Activated CD8-positive, alpha-beta T cell treated with anti-CD3 and anti-CD28 coated beads for 36 hours (primary cell): Measurements from ENCODE around the gene RDX. TPM values are rescaled to one million over a fixed set of nuclear protein-coding genes. Genes with fewer than 3 reads are reported as not detected.

Experiments
- ATAC-seq: fragments of 200-7000 bp; cut with Tn5 transposase; one replicate; pipeline ENCODE4 v1.10.0; 2021; ENCODE audit warnings: mild to moderate bottlenecking, moderate library complexity
- CTCF ChIA-PET: fragments of 350-600 bp; sonication (Branson Sonifier 250); formaldehyde crosslinking; loops from one replicate; lab custom pipeline; 2021; ENCODE audit warnings: antibody characterized with exemption; lab: Charles Lee
- POLR2A ChIA-PET: fragments of 350-600 bp; sonication (Branson Sonifier 250); formaldehyde crosslinking; loops from one replicate; lab custom pipeline; 2021; ENCODE audit warnings: antibody characterized with exemption; lab: Charles Lee
- DNase-seq: peaks from one replicate; pipeline ENCODE4 v3.0.0-alpha.2; 2020
- H3K27ac Mint-ChIP-seq: one replicate; pipeline ENCODE4 v1.8.0; 2021; ENCODE audit warnings: mild to moderate bottlenecking, mixed read lengths
- H3K27me3 Mint-ChIP-seq: one replicate; pipeline ENCODE4 v1.8.0; 2021; ENCODE audit warnings: mixed read lengths
- H3K36me3 Mint-ChIP-seq: one replicate; pipeline ENCODE4 v1.8.0; 2021; ENCODE audit warnings: low read depth, mixed read lengths
- H3K4me1 Mint-ChIP-seq: one replicate; pipeline ENCODE4 v1.8.0; 2021; ENCODE audit warnings: low read depth, mixed read lengths
- H3K4me3 Mint-ChIP-seq: one replicate; pipeline ENCODE4 v1.8.0; 2021; ENCODE audit warnings: mild to moderate bottlenecking, moderate library complexity, mixed read lengths
- H3K9me3 Mint-ChIP-seq: one replicate; pipeline ENCODE4 v1.8.0; 2021; ENCODE audit warnings: mixed read lengths
- intact Hi-C: fragments of 100-400 bp; cut with micrococcal nuclease; formaldehyde crosslinking; loops from one replicate; pipeline ENCODE4 v1.10.0; 2022
- total RNA-seq, 2 experiments: library from RNA; stranded (reverse); gene quantifications; one replicate each; pipeline ENCODE4 v1.2.3, GENCODE V29; 2021
- TF ChIP-seq, protein P1 (sequence below): fragments of 200-600 bp; IDR thresholded peaks from one replicate; pipeline ENCODE4 v1.8.0; 2022; ENCODE audit warnings: antibody characterized with exemption, mild to moderate bottlenecking

Gene RDX
- total RNA-seq, 2 experiments from 2014 or later = 37.8 to 41.2 TPM

DNA sequence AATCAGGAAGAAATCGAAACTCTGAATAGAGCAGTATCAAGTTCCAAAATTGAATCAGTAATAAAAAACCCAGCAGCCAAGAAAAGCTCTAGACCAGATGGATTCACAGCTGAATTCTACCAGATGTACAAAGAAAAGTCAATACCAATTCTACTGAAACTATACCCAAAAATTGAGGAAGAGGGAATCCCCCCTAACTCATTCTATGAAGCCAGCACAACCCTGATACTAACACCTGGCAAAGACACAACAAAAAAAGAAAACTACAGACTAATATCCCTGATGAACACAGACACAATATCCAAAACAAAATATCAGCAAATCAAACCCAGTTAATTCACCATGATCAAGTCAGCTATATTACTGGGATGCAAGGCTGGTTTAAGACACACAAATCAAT, 105.5 kb downstream of the RDX start:
- Mint-ChIP-seq H3K4me1 (peaks cover 10% of the 10 kb centered on the region), H3K27ac (no peak overlapping the region), H3K4me3 (no peak overlapping the region), H3K27me3 (peaks cover 7% of the 10 kb centered on the region), H3K9me3 (peaks cover 4% of the 10 kb centered on the region), H3K36me3 (no peaks in the 10 kb centered on the region)
- no peak for ATAC-seq
- POLR2A ChIA-PET = no interaction called here
- no peak for DNase-seq
- intact Hi-C loops = no loop called here
- TF ChIP-seq, protein P1, sequence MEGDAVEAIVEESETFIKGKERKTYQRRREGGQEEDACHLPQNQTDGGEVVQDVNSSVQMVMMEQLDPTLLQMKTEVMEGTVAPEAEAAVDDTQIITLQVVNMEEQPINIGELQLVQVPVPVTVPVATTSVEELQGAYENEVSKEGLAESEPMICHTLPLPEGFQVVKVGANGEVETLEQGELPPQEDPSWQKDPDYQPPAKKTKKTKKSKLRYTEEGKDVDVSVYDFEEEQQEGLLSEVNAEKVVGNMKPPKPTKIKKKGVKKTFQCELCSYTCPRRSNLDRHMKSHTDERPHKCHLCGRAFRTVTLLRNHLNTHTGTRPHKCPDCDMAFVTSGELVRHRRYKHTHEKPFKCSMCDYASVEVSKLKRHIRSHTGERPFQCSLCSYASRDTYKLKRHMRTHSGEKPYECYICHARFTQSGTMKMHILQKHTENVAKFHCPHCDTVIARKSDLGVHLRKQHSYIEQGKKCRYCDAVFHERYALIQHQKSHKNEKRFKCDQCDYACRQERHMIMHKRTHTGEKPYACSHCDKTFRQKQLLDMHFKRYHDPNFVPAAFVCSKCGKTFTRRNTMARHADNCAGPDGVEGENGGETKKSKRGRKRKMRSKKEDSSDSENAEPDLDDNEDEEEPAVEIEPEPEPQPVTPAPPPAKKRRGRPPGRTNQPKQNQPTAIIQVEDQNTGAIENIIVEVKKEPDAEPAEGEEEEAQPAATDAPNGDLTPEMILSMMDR = no peak
- CTCF ChIA-PET = interaction anchor here (1.1 to 2.3 kb wide), 2 partner anchors 10 to 18 kb away, joined by 3 to 10 read pairs; no protein-coding TSS in a partner anchor

DNA sequence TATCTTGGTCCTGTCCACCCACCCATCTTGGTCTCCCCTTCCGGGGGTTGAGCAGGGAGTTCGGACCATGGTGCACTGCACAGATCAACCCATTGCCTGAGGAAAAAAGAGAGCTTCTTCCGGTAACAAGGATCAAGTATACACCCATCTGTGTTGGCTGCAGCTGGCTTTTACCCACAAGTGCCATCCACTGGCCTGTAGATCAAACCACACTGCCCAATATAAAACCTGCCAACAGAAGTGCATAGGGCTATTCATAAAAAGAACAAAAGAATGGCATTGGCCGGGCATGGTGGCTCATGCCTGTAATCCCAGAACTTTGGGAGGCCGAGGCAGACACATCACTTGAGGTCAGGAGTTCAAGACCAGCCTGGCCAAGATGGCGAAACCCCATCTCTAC, 108.7 kb downstream of the RDX start:
- ATAC-seq = no peak
- no peaks in the 10 kb centered on the region for H3K36me3 Mint-ChIP-seq
- TF ChIP-seq, protein P1 = no peak
- peaks cover 7% of the 10 kb centered on the region for H3K27me3 Mint-ChIP-seq
- no peak overlapping the region for H3K27ac Mint-ChIP-seq
- POLR2A ChIA-PET = no interaction called here
- intact Hi-C loops = no loop called here
- H3K4me1 Mint-ChIP-seq = peaks cover 6% of the 10 kb centered on the region
- no peak overlapping the region for H3K4me3 Mint-ChIP-seq
- H3K9me3 Mint-ChIP-seq = no peaks in the 10 kb centered on the region
- CTCF ChIA-PET = interaction anchor here (1.3 kb wide), 2 partner anchors 11 to 13 kb away, joined by 5 to 7 read pairs; no protein-coding TSS in a partner anchor
- no peak for DNase-seq

DNA sequence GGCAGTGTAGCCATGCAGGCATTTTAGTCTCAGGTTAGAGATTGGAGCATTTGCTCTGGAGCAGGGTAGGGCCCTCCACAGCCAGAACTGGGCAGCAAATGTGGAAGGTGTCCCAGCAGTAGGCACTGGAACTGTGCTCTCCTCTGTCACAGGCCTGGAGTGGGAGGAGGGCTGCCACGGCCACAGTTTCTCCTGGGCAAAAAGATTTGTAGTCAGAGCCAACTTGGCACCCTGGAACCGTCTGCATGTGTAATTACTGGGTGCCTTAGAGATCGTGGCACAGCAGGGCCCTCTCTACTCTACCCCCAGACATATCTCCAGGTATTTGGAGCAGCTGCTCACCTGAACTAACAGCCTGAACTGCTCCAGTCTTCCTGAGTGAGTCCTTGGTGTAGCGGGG, 109.5 kb downstream of the RDX start:
- no peak for DNase-seq
- ATAC-seq = no peak
- no peaks in the 10 kb centered on the region for H3K9me3 Mint-ChIP-seq
- peaks cover 3% of the 10 kb centered on the region for H3K27me3 Mint-ChIP-seq
- POLR2A ChIA-PET = no interaction called here
- no peak overlapping the region for H3K4me3 Mint-ChIP-seq
- CTCF ChIA-PET = no interaction called here
- no peaks in the 10 kb centered on the region for H3K4me1 Mint-ChIP-seq
- TF ChIP-seq, protein P1 = no peak
- no peaks in the 10 kb centered on the region for H3K36me3 Mint-ChIP-seq
- intact Hi-C loops = no loop called here
- no peak overlapping the region for H3K27ac Mint-ChIP-seq

DNA sequence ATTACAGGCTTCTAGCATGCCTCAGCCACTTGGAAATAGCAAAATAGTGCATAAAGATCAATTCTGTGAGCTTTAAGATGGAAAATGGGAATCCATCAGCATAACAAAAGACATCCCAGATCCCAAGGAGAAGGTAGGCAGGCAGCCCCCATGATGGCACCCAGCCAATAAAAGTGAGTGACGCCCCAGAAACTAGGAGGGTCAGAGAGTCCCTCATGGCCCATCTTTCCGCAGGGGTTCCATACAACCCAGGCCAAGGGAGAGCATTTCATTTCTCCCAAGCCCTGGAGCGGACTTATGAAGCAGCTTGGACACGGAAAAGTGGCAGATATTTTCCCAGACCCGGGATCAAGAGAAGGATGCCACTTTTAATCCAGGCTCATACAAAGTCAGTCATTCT, 110.0 kb downstream of the RDX start:
- DNase-seq (no peak), ATAC-seq (no peak)
- Mint-ChIP-seq H3K4me3 (no peak overlapping the region), H3K27me3 (peaks cover 3% of the 10 kb centered on the region), H3K36me3 (no peaks in the 10 kb centered on the region), H3K9me3 (no peaks in the 10 kb centered on the region), H3K27ac (no peak overlapping the region), H3K4me1 (no peaks in the 10 kb centered on the region)
- intact Hi-C loops = no loop called here
- ChIA-PET POLR2A (no interaction called here), CTCF (interaction anchor here (1.0 kb wide), 1 partner anchor 15 kb away, joined by 5 read pairs; no protein-coding TSS in a partner anchor)
- TF ChIP-seq, protein P1 = no peak

DNA sequence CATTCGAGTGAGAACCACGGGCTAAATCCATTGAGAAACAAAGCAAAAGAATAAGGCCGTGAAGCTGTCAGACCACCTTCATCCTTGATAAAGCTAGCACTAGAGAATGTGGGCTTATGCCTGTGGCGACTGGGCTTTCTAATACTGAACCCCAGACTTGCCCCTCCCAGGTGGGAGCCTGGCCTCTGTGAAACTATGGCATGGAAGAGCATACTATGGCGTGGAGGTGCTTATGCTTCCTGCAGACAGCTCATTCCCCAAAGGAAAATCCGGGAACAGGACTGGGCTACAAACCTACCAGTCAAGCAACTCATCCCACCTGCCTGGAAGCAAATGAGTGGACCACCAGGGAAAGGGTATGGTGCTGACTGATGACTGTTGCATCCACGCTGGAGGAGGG, 110.8 kb downstream of the RDX start:
- Mint-ChIP-seq H3K4me1 (no peaks in the 10 kb centered on the region), H3K9me3 (no peaks in the 10 kb centered on the region), H3K27ac (no peak overlapping the region), H3K27me3 (peaks cover 3% of the 10 kb centered on the region), H3K4me3 (no peak overlapping the region), H3K36me3 (no peaks in the 10 kb centered on the region)
- ATAC-seq = no peak
- ChIA-PET CTCF (interaction anchor here (1.0 kb wide), 1 partner anchor 16 kb away, joined by 5 read pairs; no protein-coding TSS in a partner anchor), POLR2A (interaction anchor here (1.2 kb wide), 1 partner anchor 164 kb away, joined by 3 read pairs; no protein-coding TSS in a partner anchor)
- DNase-seq = no peak
- intact Hi-C loops = no loop called here
- TF ChIP-seq, protein P1 = no peak
